GM04503 (cell line): Measurements from ENCODE around the gene CENPM.
A peak's percentile ranks its signal among the peaks of the same experiment; 100 is the strongest.

Experiments
- DNase-seq: peaks from one replicate; pipeline ENCODE4 v3.0.0-alpha.2; 2012; ENCODE audit warnings: low read depth

Gene CENPM

GRCh38 chr22:41946629-41947423, at the start of gene CENPM:
Gene CENPM, minus strand, starts transcription at chr22:41947152. Its CDS starts 76 bp downstream, at chr22:41947076.
- DNase-seq = peak; percentile 47

DNA sequence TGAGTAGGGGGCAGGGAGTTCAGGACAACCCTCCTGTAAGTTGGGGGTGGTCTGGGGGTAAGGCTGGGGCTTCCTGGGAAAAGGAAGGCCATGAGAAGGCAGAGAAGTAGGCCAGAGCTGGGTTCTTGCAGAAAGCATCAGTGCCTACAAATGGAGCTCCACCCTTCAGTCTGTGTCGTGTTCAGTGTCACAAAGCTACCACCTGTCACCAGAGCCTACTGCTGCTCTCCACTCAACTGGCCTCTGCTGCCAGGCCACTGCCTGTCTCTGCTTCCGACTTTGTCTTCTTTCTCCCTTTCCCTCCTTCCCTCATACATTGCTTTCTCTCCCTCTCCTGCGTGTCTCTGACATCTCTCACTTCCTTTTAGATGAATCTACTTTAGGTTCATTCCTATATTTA, 48.3 kb upstream of the CENPM start:
- DNase-seq = no peak

- no peak for DNase-seq
These were observed 45.5 kb upstream of the CENPM start for GRCh38 chr22:41992496-41992895.

DNA sequence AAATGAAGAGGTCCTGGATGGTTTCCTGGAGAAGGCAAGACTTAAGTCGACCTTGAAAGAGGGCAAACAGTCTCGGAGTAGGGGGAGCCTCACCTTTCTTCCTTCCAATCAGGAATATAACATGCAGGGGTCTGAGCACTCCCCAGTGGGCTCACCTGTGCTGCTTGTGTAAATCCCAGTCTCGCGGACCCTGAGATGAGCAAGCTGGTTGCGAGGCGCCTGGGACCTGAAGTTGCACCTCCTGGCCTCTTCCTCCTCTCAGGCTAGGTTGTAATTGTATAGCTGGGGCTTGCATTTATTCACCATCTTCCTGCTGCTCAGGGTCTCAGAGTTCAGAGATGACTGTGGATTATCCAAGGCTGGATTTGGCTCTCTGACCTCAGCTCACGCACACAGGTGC, 44.2 kb upstream of the CENPM start:
- no peak for DNase-seq

DNA sequence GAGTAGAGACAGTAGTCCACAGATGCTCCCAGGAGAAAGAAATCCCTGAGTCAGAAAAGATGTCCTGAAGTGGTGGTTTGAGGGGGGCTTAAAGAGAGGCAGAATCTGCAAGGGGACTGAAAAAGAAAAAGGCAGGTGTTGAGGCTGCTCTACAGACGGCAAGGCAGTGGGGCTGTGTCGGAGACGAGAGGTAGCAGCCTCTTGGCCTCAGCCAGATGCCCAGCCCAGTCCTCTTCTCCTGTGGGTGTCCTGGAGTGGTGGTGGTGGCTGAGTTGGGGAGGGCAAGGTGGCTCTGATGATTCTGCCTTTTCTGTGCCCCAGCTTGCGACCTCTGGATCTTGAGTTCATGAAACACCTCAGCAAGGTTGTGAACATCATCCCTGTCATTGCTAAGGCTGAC, 42.3 kb upstream of the CENPM start:
- no peak for DNase-seq

DNA sequence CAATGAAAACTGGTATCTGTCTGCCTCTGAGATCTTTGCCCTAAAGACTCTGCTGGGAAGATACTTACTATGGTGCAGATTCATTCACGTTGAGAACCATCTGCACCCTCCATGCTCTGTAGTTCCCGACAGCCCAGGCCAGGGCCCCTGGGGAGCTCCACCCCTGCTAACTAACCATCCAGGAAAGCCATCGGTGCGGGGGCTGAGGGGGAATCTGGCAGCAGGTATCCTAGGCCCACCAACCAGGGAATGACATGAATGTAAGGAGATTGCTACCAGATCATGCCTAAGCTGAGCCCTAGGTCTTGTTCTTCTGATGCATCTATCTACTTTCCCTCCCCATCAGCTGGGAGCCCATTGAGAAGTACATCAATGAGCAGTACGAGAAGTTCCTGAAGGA, 40.3 kb upstream of the CENPM start:
- no peak for DNase-seq

DNA sequence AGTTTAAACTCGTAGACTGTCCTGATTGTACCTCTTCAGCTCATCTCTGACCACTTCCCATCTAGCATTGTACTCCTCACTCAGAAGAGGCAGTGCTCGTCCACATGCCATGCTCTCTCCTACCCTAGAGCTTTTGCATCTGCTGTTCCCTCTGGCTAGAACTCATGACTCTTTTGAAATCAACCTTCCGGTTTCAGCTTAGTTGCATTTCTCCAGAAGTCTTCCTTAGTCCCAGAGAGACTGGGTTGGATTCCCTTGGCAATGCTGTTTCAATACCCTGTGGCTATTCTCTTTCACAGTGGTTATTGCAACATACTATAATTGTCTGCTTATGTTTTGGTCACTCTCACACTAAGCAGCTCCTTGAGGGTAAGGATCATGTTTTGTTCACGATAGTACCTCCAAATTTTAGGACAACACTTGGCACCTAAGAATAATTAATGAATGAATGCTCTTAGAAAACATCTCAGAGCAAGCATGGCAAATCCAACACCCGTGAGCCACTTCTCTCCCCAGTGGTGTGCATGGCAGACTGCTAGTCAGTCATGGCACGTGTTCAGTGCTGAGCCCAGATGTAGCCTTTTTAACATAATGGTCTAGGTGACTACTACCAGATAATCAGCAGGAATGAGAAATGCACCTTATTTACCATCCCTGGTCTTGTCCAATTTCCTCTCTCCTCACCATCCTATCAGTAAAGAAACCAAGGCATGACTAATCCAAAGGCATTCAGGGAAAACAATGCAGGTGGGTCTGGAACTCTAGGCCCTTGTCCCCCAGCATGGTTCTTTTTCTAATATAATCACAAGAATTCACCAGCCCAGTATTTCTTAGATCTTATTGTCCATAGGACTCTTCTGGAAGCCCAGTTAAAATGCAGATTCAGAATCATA, 36.8 kb upstream of the CENPM start:
- peak; percentile 65 for DNase-seq

DNA sequence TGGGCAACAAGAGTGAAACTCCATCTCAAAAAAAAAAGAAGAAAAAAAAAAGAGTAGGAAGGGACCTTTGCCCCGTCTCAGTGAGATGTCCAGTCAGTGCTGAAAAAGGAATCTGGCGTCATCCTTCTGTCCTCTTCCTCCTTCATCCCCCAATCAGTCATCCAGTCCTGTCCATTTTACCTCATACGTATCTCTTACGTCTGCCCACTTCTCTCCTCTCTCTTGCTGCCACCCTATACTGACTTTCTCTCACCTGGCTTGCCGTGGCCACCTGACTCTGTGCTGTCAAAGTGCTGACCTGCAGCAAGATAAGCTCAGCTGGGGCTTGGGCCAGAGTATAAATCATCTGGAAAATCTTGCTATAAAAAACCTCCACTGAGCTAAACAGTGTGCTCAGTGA, 35.9 kb upstream of the CENPM start:
- no peak for DNase-seq

DNA sequence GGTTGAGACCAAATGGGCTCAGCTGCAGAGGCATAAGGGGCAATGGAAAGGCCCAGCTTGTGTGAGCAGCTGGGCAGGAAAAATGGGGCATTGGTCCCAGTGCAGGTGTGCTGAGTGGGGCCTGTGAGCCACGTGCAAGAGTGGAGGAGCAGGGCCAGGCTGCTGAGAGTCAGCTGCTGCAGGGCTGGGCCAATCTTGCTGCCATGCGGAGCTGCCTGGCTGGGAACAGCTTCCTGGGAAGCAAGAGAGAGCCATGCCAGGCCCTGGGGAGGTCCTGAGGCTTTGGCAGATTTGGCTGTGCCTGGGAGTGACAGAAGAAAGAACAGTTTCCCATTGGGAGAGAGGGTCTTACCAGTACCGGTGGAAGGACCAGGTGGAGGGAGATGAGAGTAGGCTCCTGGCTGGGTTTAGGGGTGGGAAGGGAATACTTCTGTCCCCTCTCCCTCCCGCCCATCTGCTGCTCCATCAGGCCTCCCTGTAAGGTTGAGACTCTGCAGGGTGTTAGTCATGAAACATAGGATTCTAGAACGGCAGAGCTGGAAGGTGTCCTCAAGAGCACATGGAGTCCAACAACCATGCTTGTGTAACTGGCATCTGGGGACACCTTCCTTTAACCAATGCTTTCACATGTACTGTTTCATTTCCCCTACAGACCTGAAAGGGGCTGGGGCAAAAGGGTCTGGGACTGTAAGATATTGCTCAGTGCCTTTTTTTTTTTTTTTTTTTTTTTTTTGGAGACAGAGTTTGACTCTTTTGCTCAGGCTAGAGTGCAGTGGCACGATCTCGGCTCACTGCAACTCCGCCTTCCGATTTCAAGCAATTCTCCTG, 32.7 kb upstream of the CENPM start:
- no peak for DNase-seq

DNA sequence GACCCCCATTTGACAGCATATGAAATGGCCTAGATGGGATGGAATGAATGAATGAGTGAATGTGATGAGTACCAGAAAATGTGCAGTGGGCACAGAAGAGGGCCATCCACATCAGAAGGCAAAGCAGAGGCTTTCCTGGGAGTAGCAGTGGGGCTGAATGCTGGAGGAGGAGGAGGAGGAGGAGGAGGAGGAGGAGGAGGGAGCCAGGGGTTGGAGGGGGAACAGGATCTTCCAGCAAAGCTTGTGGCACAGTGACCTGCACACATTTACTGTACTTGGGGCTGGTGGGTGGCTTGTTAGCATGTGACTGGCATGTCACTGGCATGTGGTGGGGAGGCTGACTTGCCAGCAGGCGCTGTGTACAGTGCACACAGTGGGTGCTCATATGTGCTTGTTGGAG, 31.8 kb upstream of the CENPM start:
- DNase-seq = no peak

- no peak for DNase-seq
These were observed 30.1 kb upstream of the CENPM start for GRCh38 chr22:41976961-41977566.

DNA sequence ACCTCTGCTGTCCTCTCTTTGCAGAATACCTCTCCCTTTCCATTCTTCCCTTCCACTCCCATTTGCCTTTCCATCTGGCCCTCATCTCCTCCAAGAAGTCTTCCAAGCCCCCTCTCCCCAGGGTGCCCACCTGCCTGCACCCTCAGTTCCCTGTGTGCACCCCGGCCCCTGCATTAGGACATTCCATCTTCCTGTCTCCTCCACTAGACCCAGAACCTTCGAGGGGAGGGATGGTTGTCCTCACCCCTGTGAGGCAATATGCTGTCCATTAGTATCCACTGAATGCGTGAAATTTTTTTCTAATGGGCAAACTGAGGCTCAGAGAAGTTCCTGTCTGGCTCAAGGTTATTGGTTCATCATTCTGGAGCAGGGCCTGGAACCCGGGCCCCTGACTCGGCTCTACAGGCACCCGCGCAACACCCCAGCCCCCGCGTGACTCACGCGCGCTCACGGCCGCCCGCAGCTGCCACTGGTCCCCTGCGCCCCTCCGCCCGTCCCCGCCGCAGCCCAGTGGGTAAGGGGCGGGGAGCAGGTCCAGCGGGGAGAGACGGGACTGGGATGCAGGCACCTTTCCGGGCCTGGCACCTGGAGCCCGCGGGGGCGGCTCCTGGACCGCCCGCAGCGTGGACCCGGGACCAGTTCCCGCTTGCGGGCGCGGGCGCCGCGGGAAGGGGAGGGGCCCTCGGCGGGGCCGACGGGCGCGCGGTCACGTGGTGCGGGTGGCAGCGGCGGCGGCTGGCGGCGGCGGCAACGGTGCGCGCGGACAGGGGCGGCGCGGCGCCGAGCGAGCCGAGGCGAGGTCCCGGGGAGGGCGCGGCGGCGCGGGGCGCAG, 29.3 kb upstream of the CENPM start:
- DNase-seq = no peak

DNA sequence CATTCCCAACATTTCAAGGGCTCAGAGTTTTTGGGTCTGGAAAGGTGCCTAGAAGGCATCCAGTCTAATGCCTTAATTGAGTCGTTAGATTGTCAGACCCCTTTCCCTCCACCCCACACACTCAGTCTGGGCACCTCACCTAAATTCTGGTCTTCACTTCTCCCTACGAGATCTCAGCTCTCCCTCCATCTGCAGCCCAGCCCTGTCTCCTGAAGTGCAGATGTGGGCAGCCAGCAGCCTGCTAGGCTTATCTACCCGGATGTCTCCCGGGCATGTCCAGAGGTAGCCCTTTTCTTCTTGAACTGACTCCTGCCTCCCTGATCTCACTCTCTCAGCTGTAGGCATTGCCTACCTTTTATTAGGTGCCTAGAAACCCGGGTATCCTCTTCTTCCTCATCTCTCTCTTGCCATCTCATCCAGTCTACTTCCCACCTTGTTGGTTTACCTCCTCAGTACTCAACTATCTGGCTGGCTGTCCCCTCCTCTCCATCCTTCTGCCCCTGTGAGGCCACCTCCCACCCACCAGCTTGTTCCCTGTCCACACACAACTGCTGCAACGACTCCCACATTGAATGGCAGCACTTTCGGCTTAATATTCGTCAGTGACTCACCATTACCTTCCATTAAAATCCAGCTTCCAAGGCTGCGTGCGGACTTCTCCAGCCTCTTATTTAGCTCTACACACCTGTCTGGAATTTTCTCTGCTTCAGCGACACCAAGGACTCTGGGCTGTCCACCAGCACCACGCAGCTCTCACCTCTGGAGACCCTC, 28.5 kb upstream of the CENPM start:
- DNase-seq = no peak

- no peak for DNase-seq
These were observed 27.8 kb upstream of the CENPM start for GRCh38 chr22:41974691-41975290.

DNA sequence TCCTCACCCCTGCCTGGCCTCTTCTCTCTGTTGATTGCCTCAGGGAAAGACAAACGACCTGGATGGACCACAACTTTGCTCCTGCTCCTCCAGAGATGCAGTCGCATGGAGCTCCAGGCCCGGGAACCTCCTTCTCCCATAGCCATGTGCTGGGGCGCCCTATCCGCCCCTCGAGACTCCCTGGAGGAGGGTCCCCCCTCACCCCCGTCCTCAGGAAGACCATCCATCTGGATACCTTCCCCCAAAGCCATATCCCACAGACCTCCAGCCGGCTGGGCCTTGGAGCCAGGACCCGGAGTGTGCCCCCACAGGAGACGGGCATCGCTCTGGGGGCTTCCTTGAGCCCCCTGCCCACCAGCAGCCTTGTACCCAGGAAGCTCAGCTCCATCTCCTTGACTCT, 24.5 kb upstream of the CENPM start:
- DNase-seq = no peak

- no peak for DNase-seq
These were observed 23.6 kb upstream of the CENPM start for GRCh38 chr22:41970601-41971000.

- DNase-seq = no peak
These were observed 22.2 kb upstream of the CENPM start, which contains the start of gene SEPTIN3 for GRCh38 chr22:41969110-41969646. Gene SEPTIN3, plus strand, starts transcription at chr22:41969443. Its CDS starts 2,050 bp downstream, at chr22:41971493.

GRCh38 chr22:41968601-41969000, 21.6 kb upstream of the CENPM start:
- no peak for DNase-seq

- peak; percentile 82 for DNase-seq
These were observed 19.8 kb upstream of the CENPM start for GRCh38 chr22:41966607-41967240.
